Type B pancreatic cell (in vitro differentiated cells): ENCODE measurements around the gene STYX. TPM values are rescaled to one million over a fixed set of nuclear protein-coding genes. Genes with fewer than 3 reads are reported as not detected.

ENCODE experiments used
- DNase-seq: peaks from one replicate; pipeline ENCODE4 v3.0.0; 2021; ENCODE audit warnings: mixed read lengths; ENCODE audit not compliant: unreplicated experiment; ENCODE audit errors: extremely low spot score
- H3K27ac Mint-ChIP-seq: 2 replicates; pipeline ENCODE4 v1.8.0; 2021; ENCODE audit warnings: mild to moderate bottlenecking, mixed read lengths
- H3K27me3 Mint-ChIP-seq: 2 replicates; pipeline ENCODE4 v1.8.0; 2021; ENCODE audit warnings: mixed read lengths
- H3K36me3 Mint-ChIP-seq: 2 replicates; pipeline ENCODE4 v1.8.0; 2021; ENCODE audit warnings: mixed read lengths
- H3K4me1 Mint-ChIP-seq: one replicate; pipeline ENCODE4 v1.8.0; 2021; ENCODE audit warnings: mixed read lengths; ENCODE audit not compliant: unreplicated experiment
- H3K4me3 Mint-ChIP-seq: 2 replicates; pipeline ENCODE4 v1.8.0; 2021; ENCODE audit warnings: mild to moderate bottlenecking, mixed read lengths
- H3K9me3 Mint-ChIP-seq: 2 replicates; pipeline ENCODE4 v1.8.0; 2021; ENCODE audit warnings: mixed read lengths
- total RNA-seq: library from RNA; stranded (reverse); gene quantifications from 2 replicates; pipeline ENCODE4 v1.2.1, GENCODE V29; 2021; ENCODE audit warnings: low replicate concordance
- TF ChIP-seq, protein P1 (sequence below): fragments of 200-600 bp; sonication (generic); conservative IDR thresholded peaks from 2 replicates; pipeline ENCODE4 v1.5.0; 2021; ENCODE audit warnings: antibody characterized with exemption, mild to moderate bottlenecking

Gene STYX
- total RNA-seq, 1 donor from 2014 or later, result 11.0 TPM

DNA sequence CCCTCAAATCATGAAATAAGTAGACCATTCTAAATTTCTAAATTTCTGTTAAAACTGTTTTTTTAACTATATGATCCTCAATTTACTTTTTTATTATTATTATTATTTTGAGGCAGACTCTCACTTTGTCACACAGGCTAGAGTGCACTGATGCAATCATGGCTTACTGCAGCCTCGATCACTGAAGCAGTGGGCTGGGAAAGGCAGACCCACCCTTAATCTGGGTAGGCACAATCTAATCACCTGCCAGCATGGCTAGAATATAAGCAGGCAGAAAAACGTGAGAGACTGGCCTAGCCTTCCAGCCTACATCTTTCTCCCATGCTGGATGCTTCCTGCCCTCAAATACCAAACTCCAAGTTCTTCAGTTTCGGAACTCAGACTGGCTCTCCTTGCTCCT, 36.9 kb upstream of the STYX start:
- Mint-ChIP-seq H3K4me3 (no peak overlapping the region), H3K27ac (peak overlapping the region; percentile 15), H3K36me3 (no peaks in the 10 kb centered on the region), H3K9me3 (no peaks in the 10 kb centered on the region), H3K4me1 (peaks cover 25% of the 10 kb centered on the region), H3K27me3 (no peaks in the 10 kb centered on the region)
- no peak for DNase-seq
- TF ChIP-seq, protein P1, sequence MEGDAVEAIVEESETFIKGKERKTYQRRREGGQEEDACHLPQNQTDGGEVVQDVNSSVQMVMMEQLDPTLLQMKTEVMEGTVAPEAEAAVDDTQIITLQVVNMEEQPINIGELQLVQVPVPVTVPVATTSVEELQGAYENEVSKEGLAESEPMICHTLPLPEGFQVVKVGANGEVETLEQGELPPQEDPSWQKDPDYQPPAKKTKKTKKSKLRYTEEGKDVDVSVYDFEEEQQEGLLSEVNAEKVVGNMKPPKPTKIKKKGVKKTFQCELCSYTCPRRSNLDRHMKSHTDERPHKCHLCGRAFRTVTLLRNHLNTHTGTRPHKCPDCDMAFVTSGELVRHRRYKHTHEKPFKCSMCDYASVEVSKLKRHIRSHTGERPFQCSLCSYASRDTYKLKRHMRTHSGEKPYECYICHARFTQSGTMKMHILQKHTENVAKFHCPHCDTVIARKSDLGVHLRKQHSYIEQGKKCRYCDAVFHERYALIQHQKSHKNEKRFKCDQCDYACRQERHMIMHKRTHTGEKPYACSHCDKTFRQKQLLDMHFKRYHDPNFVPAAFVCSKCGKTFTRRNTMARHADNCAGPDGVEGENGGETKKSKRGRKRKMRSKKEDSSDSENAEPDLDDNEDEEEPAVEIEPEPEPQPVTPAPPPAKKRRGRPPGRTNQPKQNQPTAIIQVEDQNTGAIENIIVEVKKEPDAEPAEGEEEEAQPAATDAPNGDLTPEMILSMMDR, result no peak

DNA sequence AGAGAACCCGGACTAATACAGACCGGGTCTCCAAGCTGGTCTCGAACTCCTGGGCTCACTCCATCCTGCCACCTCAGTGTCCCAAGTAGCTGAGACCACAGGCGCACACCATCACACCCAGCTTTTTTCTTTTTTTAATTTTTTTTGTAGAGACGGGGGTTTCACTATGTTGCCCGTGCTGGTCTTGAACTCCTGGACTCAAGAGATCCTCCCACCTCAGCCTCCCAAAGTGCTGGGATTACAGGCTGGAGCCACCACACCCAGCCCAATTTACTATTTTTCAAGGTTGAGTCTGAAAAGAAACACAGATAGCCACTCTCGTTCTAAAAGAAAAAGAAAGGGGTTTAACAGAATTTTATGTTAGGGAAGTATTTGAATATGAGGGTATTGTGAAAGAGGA, 36.4 kb upstream of the STYX start:
- no peaks in the 10 kb centered on the region for H3K36me3 Mint-ChIP-seq
- peak overlapping the region; percentile 72 for H3K4me3 Mint-ChIP-seq
- H3K9me3 Mint-ChIP-seq, result no peaks in the 10 kb centered on the region
- TF ChIP-seq, protein P1, result no peak
- DNase-seq, result no peak
- no peaks in the 10 kb centered on the region for H3K27me3 Mint-ChIP-seq
- no peak overlapping the region for H3K27ac Mint-ChIP-seq
- peaks cover 25% of the 10 kb centered on the region for H3K4me1 Mint-ChIP-seq

DNA sequence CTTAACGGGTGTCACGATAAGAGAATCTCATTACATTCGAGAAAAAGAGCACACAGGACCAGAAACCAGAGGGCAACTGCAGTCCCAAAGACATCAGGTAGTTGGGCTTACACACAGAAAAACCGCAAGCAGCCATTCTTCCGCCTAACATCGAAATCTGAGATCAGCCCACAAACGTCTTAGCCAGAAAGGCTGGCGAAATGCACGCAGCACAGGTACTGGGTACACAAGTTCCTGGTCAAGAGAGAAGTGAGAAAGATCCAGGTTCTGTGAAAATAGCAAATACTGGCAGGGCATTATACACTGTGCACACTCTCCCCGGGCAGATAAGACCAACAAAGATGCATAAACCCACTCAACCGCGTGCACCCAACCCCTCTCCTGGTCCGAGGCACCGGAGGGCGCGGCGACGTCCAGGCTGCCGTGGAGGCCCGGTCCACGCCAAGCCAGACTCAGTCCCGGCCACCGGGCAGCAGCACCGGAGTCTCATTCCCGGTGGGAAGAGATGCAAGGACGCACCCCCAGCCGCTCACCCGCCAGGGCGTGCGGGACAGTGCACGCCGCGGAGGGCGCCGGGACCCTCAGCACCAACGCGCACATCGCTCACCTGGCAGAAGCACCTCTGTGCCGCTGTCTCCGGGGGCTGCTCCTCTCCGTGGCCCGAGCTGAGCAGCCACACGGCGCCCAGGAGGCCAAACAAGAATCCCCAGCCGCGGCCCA, 35.0 kb upstream of the STYX start:
- no peak for DNase-seq
- Mint-ChIP-seq H3K27ac (peak overlapping the region; percentile 97), H3K9me3 (no peaks in the 10 kb centered on the region), H3K4me1 (peaks cover 25% of the 10 kb centered on the region), H3K4me3 (peak overlapping the region; percentile 100), H3K27me3 (no peaks in the 10 kb centered on the region), H3K36me3 (no peaks in the 10 kb centered on the region)
- TF ChIP-seq, protein P1, result no peak

DNA sequence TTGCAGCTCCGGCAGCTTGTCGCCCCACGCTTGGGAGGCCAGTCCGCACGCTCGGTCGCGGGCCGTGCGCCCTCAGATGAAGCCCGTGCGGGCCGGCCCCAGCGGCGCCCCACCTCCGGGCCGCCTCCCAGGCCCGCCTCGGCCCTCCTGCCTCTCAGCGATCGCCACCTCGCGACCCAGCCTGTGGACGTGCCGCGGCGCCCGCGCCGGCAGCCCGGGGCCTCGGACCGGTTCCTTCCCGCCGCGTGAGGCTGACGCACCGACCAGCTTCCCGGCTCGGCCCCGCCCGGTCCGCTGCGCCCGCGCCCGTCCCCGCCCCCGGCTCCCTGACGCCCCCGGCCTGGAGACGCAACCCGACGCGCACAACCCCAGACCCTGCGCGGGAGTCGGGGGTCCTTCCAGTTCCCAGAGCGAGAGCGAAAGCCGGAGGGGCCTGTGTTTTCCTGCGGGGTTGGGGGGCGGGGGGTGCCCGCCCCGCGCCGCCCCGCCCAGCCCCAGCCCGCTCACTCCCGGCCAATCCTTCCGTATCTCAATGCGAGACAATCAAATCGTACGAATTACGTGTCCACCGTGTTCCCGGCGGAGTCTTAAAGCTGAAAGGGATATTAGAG, 34.4 kb upstream of the STYX start, which contains the start of gene ERO1A:
Gene ERO1A (minus strand): TSS at position 78 of the 611 bp plus-strand sequence. CDS start 77 bp downstream, at position 1.
- Mint-ChIP-seq H3K4me1 (peaks cover 25% of the 10 kb centered on the region), H3K4me3 (peak within 1 kb of the TSS; percentile 100), H3K27me3 (no peaks in the 10 kb centered on the region), H3K36me3 (no peaks in the 10 kb centered on the region), H3K9me3 (no peaks in the 10 kb centered on the region), H3K27ac (peak within 1 kb of the TSS; percentile 97)
- TF ChIP-seq, protein P1, result no peak
- peak; percentile 81 for DNase-seq

DNA sequence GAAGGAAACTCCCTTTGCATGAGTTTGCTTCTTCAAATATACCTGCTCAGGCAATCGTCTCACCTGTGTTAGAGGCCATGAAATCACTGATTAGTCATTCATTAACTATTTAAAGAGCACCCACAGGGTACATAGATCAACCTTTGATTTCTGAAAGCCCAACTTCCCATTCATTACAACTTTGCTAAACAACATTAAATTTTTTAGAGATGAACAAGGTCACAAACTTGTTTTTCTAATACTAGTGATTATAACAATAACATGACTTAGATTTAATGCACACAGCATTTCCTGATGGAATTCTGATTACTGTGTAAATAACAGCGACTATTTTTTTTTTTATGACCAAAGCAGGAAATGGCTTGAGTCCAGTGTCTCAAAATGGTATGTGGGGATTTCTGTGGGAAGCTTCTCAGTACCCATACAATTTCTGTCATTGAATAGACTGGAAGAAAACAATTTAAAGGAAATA, 29.2 kb upstream of the STYX start:
- Mint-ChIP-seq H3K4me1 (no peaks in the 10 kb centered on the region), H3K4me3 (peak overlapping the region; percentile 36), H3K9me3 (no peaks in the 10 kb centered on the region), H3K27me3 (no peaks in the 10 kb centered on the region), H3K27ac (peak overlapping the region; percentile 80), H3K36me3 (no peaks in the 10 kb centered on the region)
- no peak for DNase-seq
- TF ChIP-seq, protein P1, result no peak
